ENCODE measurements around the gene NLRP6.

DNA sequence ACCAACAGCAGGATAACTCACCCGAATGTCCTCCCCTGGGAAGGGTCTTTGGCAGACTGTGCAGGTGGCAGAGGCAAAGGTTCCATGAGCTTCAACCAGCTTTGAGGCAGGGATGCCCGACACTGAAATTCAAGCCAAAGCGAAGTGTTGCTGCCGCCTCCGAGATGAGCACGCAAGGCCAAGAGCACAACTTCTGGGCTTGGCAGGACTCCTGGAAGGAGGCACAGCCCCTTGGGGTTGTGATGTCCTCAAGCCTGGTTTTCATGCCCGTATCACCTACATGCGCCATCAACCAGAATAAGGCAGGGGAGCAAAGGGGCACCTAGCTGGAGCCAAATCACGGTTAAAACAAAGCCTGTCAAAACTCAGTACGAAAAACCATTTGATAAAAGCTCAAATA, 47.8 kb upstream of the NLRP6 start:
- TF ChIP-seq POLR2A (IDR thresholded peaks at IDR 0.05), result no peak
- TF ChIP-seq, protein P1, sequence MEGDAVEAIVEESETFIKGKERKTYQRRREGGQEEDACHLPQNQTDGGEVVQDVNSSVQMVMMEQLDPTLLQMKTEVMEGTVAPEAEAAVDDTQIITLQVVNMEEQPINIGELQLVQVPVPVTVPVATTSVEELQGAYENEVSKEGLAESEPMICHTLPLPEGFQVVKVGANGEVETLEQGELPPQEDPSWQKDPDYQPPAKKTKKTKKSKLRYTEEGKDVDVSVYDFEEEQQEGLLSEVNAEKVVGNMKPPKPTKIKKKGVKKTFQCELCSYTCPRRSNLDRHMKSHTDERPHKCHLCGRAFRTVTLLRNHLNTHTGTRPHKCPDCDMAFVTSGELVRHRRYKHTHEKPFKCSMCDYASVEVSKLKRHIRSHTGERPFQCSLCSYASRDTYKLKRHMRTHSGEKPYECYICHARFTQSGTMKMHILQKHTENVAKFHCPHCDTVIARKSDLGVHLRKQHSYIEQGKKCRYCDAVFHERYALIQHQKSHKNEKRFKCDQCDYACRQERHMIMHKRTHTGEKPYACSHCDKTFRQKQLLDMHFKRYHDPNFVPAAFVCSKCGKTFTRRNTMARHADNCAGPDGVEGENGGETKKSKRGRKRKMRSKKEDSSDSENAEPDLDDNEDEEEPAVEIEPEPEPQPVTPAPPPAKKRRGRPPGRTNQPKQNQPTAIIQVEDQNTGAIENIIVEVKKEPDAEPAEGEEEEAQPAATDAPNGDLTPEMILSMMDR (IDR thresholded peaks at IDR 0.05), result no peak
